ENCODE results near the gene THBS2. TPM values are rescaled to one million over a fixed set of nuclear protein-coding genes. Genes with fewer than 3 reads are reported as not detected.

THBS2 gene
- total RNA-seq, 4 donors from 2014 or later: 3.6 to 7.7 (median 4.8) TPM

GRCh38 chr6:169188475-169188874 lies 65.2 kb downstream of the THBS2 start:
- Histone ChIP-seq H3K27me3 (no peaks in the 10 kb centered on the region), H3K9me3 (no peaks in the 10 kb centered on the region), H3K27ac (no peak overlapping the region), H3K36me3 (no peaks in the 10 kb centered on the region), H3K4me3 (no peak overlapping the region), H3K4me1 (no peaks in the 10 kb centered on the region)
- TF ChIP-seq, protein P1, sequence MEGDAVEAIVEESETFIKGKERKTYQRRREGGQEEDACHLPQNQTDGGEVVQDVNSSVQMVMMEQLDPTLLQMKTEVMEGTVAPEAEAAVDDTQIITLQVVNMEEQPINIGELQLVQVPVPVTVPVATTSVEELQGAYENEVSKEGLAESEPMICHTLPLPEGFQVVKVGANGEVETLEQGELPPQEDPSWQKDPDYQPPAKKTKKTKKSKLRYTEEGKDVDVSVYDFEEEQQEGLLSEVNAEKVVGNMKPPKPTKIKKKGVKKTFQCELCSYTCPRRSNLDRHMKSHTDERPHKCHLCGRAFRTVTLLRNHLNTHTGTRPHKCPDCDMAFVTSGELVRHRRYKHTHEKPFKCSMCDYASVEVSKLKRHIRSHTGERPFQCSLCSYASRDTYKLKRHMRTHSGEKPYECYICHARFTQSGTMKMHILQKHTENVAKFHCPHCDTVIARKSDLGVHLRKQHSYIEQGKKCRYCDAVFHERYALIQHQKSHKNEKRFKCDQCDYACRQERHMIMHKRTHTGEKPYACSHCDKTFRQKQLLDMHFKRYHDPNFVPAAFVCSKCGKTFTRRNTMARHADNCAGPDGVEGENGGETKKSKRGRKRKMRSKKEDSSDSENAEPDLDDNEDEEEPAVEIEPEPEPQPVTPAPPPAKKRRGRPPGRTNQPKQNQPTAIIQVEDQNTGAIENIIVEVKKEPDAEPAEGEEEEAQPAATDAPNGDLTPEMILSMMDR (IDR thresholded peaks at IDR 0.05 in 4 of 5, conservative IDR thresholded peaks at IDR 0.05 in 1 of 5): no peak
- TF ChIP-seq POLR2A (IDR thresholded peaks at IDR 0.05): no peak
- intact Hi-C loops (cut with DNase I; ENCODE audit: low total_unique reads) (no loop called here), in situ Hi-C loops (cut with MboI; ENCODE audit: low sequenced_read_pairs in 4 of 4) (no loop called here)
- no peak for DNase-seq
- ATAC-seq: no peak

GRCh38 chr6:169188051-169188470 lies 65.6 kb downstream of the THBS2 start:
- TF ChIP-seq, protein P1 (IDR thresholded peaks at IDR 0.05 in 4 of 5, conservative IDR thresholded peaks at IDR 0.05 in 1 of 5): no peak
- TF ChIP-seq POLR2A (IDR thresholded peaks at IDR 0.05): no peak

GRCh38 chr6:169186496-169187169 lies 67.0 kb downstream of the THBS2 start:
- no peaks in the 10 kb centered on the region for H3K36me3 ChIP-seq
- H3K4me1 ChIP-seq: no peaks in the 10 kb centered on the region
- no peaks in the 10 kb centered on the region for H3K27me3 ChIP-seq
- in situ Hi-C loops (cut with MboI; ENCODE audit: low sequenced_read_pairs in 4 of 4) (no loop called here), intact Hi-C loops (cut with DNase I; ENCODE audit: low total_unique reads) (no loop called here)
- DNase-seq (no peak), ATAC-seq (no peak)
- TF ChIP-seq, protein P1 (IDR thresholded peaks at IDR 0.05 in 4 of 5, conservative IDR thresholded peaks at IDR 0.05 in 1 of 5): no peak
- no peak for TF ChIP-seq POLR2A (IDR thresholded peaks at IDR 0.05)
- H3K9me3 ChIP-seq: no peaks in the 10 kb centered on the region
- no peak overlapping the region for H3K27ac ChIP-seq
- no peak overlapping the region for H3K4me3 ChIP-seq

More at GRCh38 chr6:169188051-169188470, 65.6 kb downstream of the THBS2 start:
- no peak for ATAC-seq
- in situ Hi-C loops (cut with MboI; ENCODE audit: low sequenced_read_pairs in 4 of 4): no loop called here
- H3K27ac ChIP-seq: no peak overlapping the region
- intact Hi-C loops (cut with DNase I; ENCODE audit: low total_unique reads): no loop called here
- no peaks in the 10 kb centered on the region for H3K4me1 ChIP-seq
- no peaks in the 10 kb centered on the region for H3K27me3 ChIP-seq
- DNase-seq: no peak
- no peaks in the 10 kb centered on the region for H3K36me3 ChIP-seq
- H3K9me3 ChIP-seq: no peaks in the 10 kb centered on the region
- no peak overlapping the region for H3K4me3 ChIP-seq

- no peaks in the 10 kb centered on the region for H3K27me3 ChIP-seq
- TF ChIP-seq, protein P1 (IDR thresholded peaks at IDR 0.05 in 4 of 5, conservative IDR thresholded peaks at IDR 0.05 in 1 of 5): no peak
- TF ChIP-seq POLR2A (IDR thresholded peaks at IDR 0.05): no peak
- ATAC-seq (no peak), DNase-seq (no peak)
- in situ Hi-C loops (cut with MboI; ENCODE audit: low sequenced_read_pairs in 4 of 4) (no loop called here), intact Hi-C loops (cut with DNase I; ENCODE audit: low total_unique reads) (no loop called here)
- no peak overlapping the region for H3K4me3 ChIP-seq
- no peaks in the 10 kb centered on the region for H3K4me1 ChIP-seq
- no peak overlapping the region for H3K27ac ChIP-seq
- H3K9me3 ChIP-seq: no peaks in the 10 kb centered on the region
- no peaks in the 10 kb centered on the region for H3K36me3 ChIP-seq
Measured at GRCh38 chr6:169185692-169186485, 67.8 kb downstream of the THBS2 start.
